GM21390 (cell line): ENCODE results near the gene MKLN1.

ENCODE experiments used
- ATAC-seq: cut with Tn5 transposase; IDR thresholded peaks from one replicate; pipeline ENCODE4 v1.9.1; 2021; ENCODE audit not compliant: unreplicated experiment

Gene MKLN1

GRCh38 chr7:131538813-131539179 is 211.1 kb downstream of the MKLN1 start:
- no peak for ATAC-seq

GRCh38 chr7:131540491-131541162 is 213.0 kb downstream of the MKLN1 start:
- ATAC-seq: no peak

GRCh38 chr7:131543298-131543697 is 215.6 kb downstream of the MKLN1 start:
- no peak for ATAC-seq

- no peak for ATAC-seq
These were observed 216.3 kb downstream of the MKLN1 start for GRCh38 chr7:131544021-131544420.

- ATAC-seq: no peak
These were observed 217.0 kb downstream of the MKLN1 start for GRCh38 chr7:131544449-131545301.

- no peak for ATAC-seq
These were observed 218.4 kb downstream of the MKLN1 start for GRCh38 chr7:131546126-131546525.
